NCI-H2081 treated with DMSO at 0.1 percent for 48 hours (cell line): Measurements from ENCODE around the gene KRTAP2-1.
"Not testable (repeated sequence)": the region's sequence is repeated elsewhere in the genome, so short reads cannot be mapped to it uniquely, and the experiment has no call there.

ENCODE experiments used
- DNase-seq: peaks from one replicate; lab custom pipeline; 2025; lab: John Stamatoyannopoulos, UW

KRTAP2-1 gene

GRCh38 chr17:41057547-41057946 lies 10.4 kb upstream of the KRTAP2-1 start:
- no peak for DNase-seq

- DNase-seq: not testable (repeated sequence)
Observed at GRCh38 chr17:41055130-41055529, 8.0 kb upstream of the KRTAP2-1 start, which contains the start of gene KRTAP2-2. Gene KRTAP2-2, minus strand, starts transcription at chr17:41055230. Its CDS starts 19 bp downstream, at chr17:41055211.

GRCh38 chr17:41054556-41054955 lies 7.4 kb upstream of the KRTAP2-1 start:
- DNase-seq: not testable (repeated sequence)

GRCh38 chr17:41054025-41054424 lies 6.9 kb upstream of the KRTAP2-1 start:
- DNase-seq: no peak

GRCh38 chr17:41052566-41052965 lies 5.5 kb upstream of the KRTAP2-1 start:
- DNase-seq: no peak

- no peak for DNase-seq
Observed at GRCh38 chr17:41049110-41049509, 2.0 kb upstream of the KRTAP2-1 start.

- DNase-seq: no peak
Observed at GRCh38 chr17:41048441-41048840, 1.3 kb upstream of the KRTAP2-1 start.

GRCh38 chr17:41042953-41043352 lies 4.2 kb downstream of the KRTAP2-1 start:
- DNase-seq: no peak

GRCh38 chr17:41040783-41041571 lies 6.1 kb downstream of the KRTAP2-1 start, which contains the start of gene KRTAP1-1:
Gene KRTAP1-1, minus strand, starts transcription at chr17:41041450. Its CDS starts 53 bp downstream, at chr17:41041397.
- DNase-seq: not testable (repeated sequence)

- DNase-seq: no peak
Observed at GRCh38 chr17:41037853-41038350, 9.2 kb downstream of the KRTAP2-1 start.

- not testable (repeated sequence) for DNase-seq
Observed at GRCh38 chr17:41034346-41034935, 12.7 kb downstream of the KRTAP2-1 start, which contains the start of gene KRTAP1-3. Gene KRTAP1-3, minus strand, starts transcription at chr17:41034874. Its CDS starts 53 bp downstream, at chr17:41034821.

- DNase-seq: no peak
Observed at GRCh38 chr17:41029633-41030245, 17.4 kb downstream of the KRTAP2-1 start, which contains the start of gene KRTAP1-4. Gene KRTAP1-4, minus strand, starts transcription at chr17:41030195. Its CDS starts 117 bp downstream, at chr17:41030078.

- no peak for DNase-seq
Observed at GRCh38 chr17:41026715-41027471, 20.2 kb downstream of the KRTAP2-1 start, which contains the start of gene KRTAP1-5. Gene KRTAP1-5, minus strand, starts transcription at chr17:41027208. Its CDS starts 53 bp downstream, at chr17:41027155.

GRCh38 chr17:41024697-41025096 lies 22.4 kb downstream of the KRTAP2-1 start:
- no peak for DNase-seq

- DNase-seq: no peak
Observed at GRCh38 chr17:41020336-41020735, 26.8 kb downstream of the KRTAP2-1 start.

GRCh38 chr17:41019415-41019814 lies 27.7 kb downstream of the KRTAP2-1 start:
- DNase-seq: no peak

GRCh38 chr17:41018541-41018940 lies 28.6 kb downstream of the KRTAP2-1 start:
- DNase-seq: no peak

- no peak for DNase-seq
Observed at GRCh38 chr17:41016578-41017215, 30.4 kb downstream of the KRTAP2-1 start.

GRCh38 chr17:41015454-41015853 lies 31.7 kb downstream of the KRTAP2-1 start:
- DNase-seq: no peak

- DNase-seq: no peak
Observed at GRCh38 chr17:41013606-41014005, 33.5 kb downstream of the KRTAP2-1 start.

GRCh38 chr17:41013181-41013580 lies 33.9 kb downstream of the KRTAP2-1 start:
- DNase-seq: no peak
